ENCODE results near the gene CUL7. TPM values are rescaled to one million over a fixed set of nuclear protein-coding genes. Genes with fewer than 3 reads are reported as not detected.

CUL7 gene
- total RNA-seq, 1 experiment from 2014 or later = 23.5 TPM

GRCh38 chr6:43016176-43016942 is 37.3 kb downstream of the CUL7 start:
- H3K79me1 ChIP-seq (ENCODE audit: insufficient read depth, low read depth, low read length, poor library complexity, severe bottlenecking) = no peaks in the 10 kb centered on the region
- no peak overlapping the region for H3K14ac ChIP-seq (ENCODE audit: insufficient read depth, low read length)
- DNase-seq = no peak
- H3T11ph ChIP-seq (ENCODE audit: low read length) = no peak overlapping the region
- H3K56ac ChIP-seq (ENCODE audit: insufficient read length, low read depth, low read length) = no peak overlapping the region
- H3K27me3 Mint-ChIP-seq (ENCODE audit: low read depth) = no peaks in the 10 kb centered on the region
- H3K23ac ChIP-seq (ENCODE audit: insufficient read length, low read depth, low read length) = no peak overlapping the region
- H3K4me1 Mint-ChIP-seq = peaks cover 25 to 41% of the 10 kb centered on the region in 2 experiments
- H3K36me3 Mint-ChIP-seq (ENCODE audit: insufficient read depth in 1 of 3, low read depth in 3 of 3) = peaks cover 24 to 61% (median 59%) of the 10 kb centered on the region in 3 experiments
- peaks cover 11% of the 10 kb centered on the region for H3K23me2 ChIP-seq (ENCODE audit: insufficient read length, low read depth, low read length, poor library complexity, severe bottlenecking)
- no peak overlapping the region for H4K5ac ChIP-seq (ENCODE audit: insufficient read length, low read depth, low read length)
- H3K27me3 ChIP-seq (ENCODE audit: insufficient read depth, low read length) = no peaks in the 10 kb centered on the region
- H4K91ac ChIP-seq (ENCODE audit: insufficient read length, low read depth, low read length) = no peak overlapping the region
- H3K4me3 Mint-ChIP-seq = peak overlapping the region; percentile 49 to 51; a peak in 4 of 5 replicates
- no peak overlapping the region for H3K9ac ChIP-seq (ENCODE audit: extremely low read depth, insufficient read length, low read length)
- no peak overlapping the region for H2BK15ac ChIP-seq (ENCODE audit: low read depth, low read length)
- H3K9me3 ChIP-seq (ENCODE audit: control insufficient read depth, low read depth, low read length) = no peaks in the 10 kb centered on the region
- H2BK20ac ChIP-seq (ENCODE audit: low read depth, low read length, poor library complexity, severe bottlenecking) = no peak overlapping the region
- no peak overlapping the region for H3K4ac ChIP-seq (ENCODE audit: low read depth, low read length)
- TF ChIP-seq, protein P1, sequence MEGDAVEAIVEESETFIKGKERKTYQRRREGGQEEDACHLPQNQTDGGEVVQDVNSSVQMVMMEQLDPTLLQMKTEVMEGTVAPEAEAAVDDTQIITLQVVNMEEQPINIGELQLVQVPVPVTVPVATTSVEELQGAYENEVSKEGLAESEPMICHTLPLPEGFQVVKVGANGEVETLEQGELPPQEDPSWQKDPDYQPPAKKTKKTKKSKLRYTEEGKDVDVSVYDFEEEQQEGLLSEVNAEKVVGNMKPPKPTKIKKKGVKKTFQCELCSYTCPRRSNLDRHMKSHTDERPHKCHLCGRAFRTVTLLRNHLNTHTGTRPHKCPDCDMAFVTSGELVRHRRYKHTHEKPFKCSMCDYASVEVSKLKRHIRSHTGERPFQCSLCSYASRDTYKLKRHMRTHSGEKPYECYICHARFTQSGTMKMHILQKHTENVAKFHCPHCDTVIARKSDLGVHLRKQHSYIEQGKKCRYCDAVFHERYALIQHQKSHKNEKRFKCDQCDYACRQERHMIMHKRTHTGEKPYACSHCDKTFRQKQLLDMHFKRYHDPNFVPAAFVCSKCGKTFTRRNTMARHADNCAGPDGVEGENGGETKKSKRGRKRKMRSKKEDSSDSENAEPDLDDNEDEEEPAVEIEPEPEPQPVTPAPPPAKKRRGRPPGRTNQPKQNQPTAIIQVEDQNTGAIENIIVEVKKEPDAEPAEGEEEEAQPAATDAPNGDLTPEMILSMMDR (conservative IDR thresholded peaks at IDR 0.05) = no peak
- no peak overlapping the region for H2BK120ac ChIP-seq (ENCODE audit: low read depth, low read length, poor library complexity, severe bottlenecking)
- H2AFZ ChIP-seq (ENCODE audit: low read length) = no peak overlapping the region
- no peak overlapping the region for H2BK12ac ChIP-seq (ENCODE audit: insufficient read length, low read depth, low read length)
- H3K27ac Mint-ChIP-seq = peak overlapping the region in 2 of 3 experiments; percentile 67 to 85; a peak in 4 of 7 replicates
- no peak overlapping the region for H2BK5ac ChIP-seq (ENCODE audit: insufficient read length, low read length)
- no peaks in the 10 kb centered on the region for H4K20me1 ChIP-seq (ENCODE audit: control insufficient read depth, insufficient read depth, insufficient read length)
- no peak overlapping the region for H3K18ac ChIP-seq (ENCODE audit: insufficient read length, low read depth, low read length)
- no peaks in the 10 kb centered on the region; a peak in 1 of 5 replicates for H3K9me3 Mint-ChIP-seq
- peaks cover 9% of the 10 kb centered on the region; the same call in 1 of the 2 replicates for H3K79me2 ChIP-seq (ENCODE audit: insufficient read depth, low read length)
- no peak overlapping the region for H2AK5ac ChIP-seq (ENCODE audit: insufficient read length, low read length)
- no peak overlapping the region for H3K27ac ChIP-seq (ENCODE audit: insufficient read length, low read depth, low read length)
- no peak overlapping the region for H3K4me2 ChIP-seq (ENCODE audit: insufficient read depth, insufficient read length, low read length)
- no CpG with 5 or more reads among the region's 7 CpGs for WGBS (ENCODE audit: extremely low coverage, insufficient read length, low lambda C conversion rate)
- H4K8ac ChIP-seq (replicated peaks; ENCODE audit: insufficient read length, low read depth, low read length) = no peak overlapping the region
- H3K4me1 ChIP-seq (ENCODE audit: insufficient read depth, low read length) = peaks cover 2% of the 10 kb centered on the region; the same call in 1 of the 2 replicates

All from H9 (cell line).